ENCODE results near the gene OR8B8.

The OR8B8 gene

GRCh38 chr11:124475265-124475664 lies 29.8 kb upstream of the OR8B8 start:
- no peak for TF ChIP-seq CTCF (conservative IDR thresholded peaks at IDR 0.05; ENCODE audit: low read depth, low read length)

GRCh38 chr11:124474779-124475178 lies 29.3 kb upstream of the OR8B8 start:
- no peak overlapping the region for H3K4me3 ChIP-seq (ENCODE audit: low read depth, low read length)
- DNase-seq (ENCODE audit: low read depth), result no peak
- TF ChIP-seq CTCF (conservative IDR thresholded peaks at IDR 0.05; ENCODE audit: low read depth, low read length), result no peak

More at GRCh38 chr11:124475265-124475664, 29.8 kb upstream of the OR8B8 start:
- H3K4me3 ChIP-seq (ENCODE audit: low read depth, low read length), result no peak overlapping the region
- no peak for DNase-seq (ENCODE audit: low read depth)

- no peak for TF ChIP-seq CTCF (conservative IDR thresholded peaks at IDR 0.05; ENCODE audit: low read depth, low read length)
- no peak overlapping the region for H3K4me3 ChIP-seq (ENCODE audit: low read depth, low read length)
- no peak for DNase-seq (ENCODE audit: low read depth)
These were observed 28.6 kb upstream of the OR8B8 start for GRCh38 chr11:124474079-124474478.

GRCh38 chr11:124473476-124473875 lies 28.0 kb upstream of the OR8B8 start:
- TF ChIP-seq CTCF (conservative IDR thresholded peaks at IDR 0.05; ENCODE audit: low read depth, low read length), result no peak
- H3K4me3 ChIP-seq (ENCODE audit: low read depth, low read length), result no peak overlapping the region
- no peak for DNase-seq (ENCODE audit: low read depth)

- DNase-seq (ENCODE audit: low read depth), result no peak
- no peak for TF ChIP-seq CTCF (conservative IDR thresholded peaks at IDR 0.05; ENCODE audit: low read depth, low read length)
- H3K4me3 ChIP-seq (ENCODE audit: low read depth, low read length), result no peak overlapping the region
These were observed 25.2 kb upstream of the OR8B8 start for GRCh38 chr11:124470561-124471227.

GRCh38 chr11:124467381-124467927 lies 22.0 kb upstream of the OR8B8 start:
- TF ChIP-seq CTCF (conservative IDR thresholded peaks at IDR 0.05; ENCODE audit: low read depth, low read length), result no peak

GRCh38 chr11:124465368-124465767 lies 19.9 kb upstream of the OR8B8 start:
- TF ChIP-seq CTCF (conservative IDR thresholded peaks at IDR 0.05; ENCODE audit: low read depth, low read length), result no peak
- no peak overlapping the region for H3K4me3 ChIP-seq (ENCODE audit: low read depth, low read length)
- no peak for DNase-seq (ENCODE audit: low read depth)

More at GRCh38 chr11:124467381-124467927, 22.0 kb upstream of the OR8B8 start:
- no peak for DNase-seq (ENCODE audit: low read depth)
- H3K4me3 ChIP-seq (ENCODE audit: low read depth, low read length), result no peak overlapping the region
